ENCODE results near the gene UBE2D4.
"Not testable (repeated sequence)": the region's sequence is repeated elsewhere in the genome, so short reads cannot be mapped to it uniquely, and the experiment has no call there.

DNA sequence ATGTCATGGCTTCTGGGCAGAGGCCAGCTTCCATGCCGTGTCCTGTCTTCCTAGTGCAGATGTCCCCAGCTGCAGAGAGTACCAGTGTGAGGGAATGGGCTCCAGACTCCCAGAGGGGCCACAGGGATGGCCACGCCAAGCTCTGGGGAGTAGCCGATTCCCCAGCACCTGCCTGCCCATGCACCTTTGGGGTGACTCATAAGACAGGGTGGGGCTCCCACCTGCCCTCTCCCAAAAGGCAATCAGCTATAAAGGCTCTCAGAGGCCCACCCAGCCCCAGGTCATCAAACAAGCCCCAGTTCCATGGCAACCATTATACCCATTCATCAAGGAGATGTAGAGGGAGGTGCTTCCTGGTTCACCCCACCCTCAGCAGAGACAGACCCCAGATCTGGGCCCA is 71.3 kb downstream of the UBE2D4 start, which contains the start of gene SPDYE1:
- TF ChIP-seq, protein P1, sequence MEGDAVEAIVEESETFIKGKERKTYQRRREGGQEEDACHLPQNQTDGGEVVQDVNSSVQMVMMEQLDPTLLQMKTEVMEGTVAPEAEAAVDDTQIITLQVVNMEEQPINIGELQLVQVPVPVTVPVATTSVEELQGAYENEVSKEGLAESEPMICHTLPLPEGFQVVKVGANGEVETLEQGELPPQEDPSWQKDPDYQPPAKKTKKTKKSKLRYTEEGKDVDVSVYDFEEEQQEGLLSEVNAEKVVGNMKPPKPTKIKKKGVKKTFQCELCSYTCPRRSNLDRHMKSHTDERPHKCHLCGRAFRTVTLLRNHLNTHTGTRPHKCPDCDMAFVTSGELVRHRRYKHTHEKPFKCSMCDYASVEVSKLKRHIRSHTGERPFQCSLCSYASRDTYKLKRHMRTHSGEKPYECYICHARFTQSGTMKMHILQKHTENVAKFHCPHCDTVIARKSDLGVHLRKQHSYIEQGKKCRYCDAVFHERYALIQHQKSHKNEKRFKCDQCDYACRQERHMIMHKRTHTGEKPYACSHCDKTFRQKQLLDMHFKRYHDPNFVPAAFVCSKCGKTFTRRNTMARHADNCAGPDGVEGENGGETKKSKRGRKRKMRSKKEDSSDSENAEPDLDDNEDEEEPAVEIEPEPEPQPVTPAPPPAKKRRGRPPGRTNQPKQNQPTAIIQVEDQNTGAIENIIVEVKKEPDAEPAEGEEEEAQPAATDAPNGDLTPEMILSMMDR (IDR thresholded peaks at IDR 0.05), result not testable (repeated sequence)
- not testable (repeated sequence) for TF ChIP-seq POLR2A (IDR thresholded peaks at IDR 0.05); POLR2AphosphoS5 (IDR thresholded peaks at IDR 0.05; ENCODE audit: insufficient read depth in 1 of 2, low read depth in 1 of 2)
